Fibroblast of skin of left biceps (primary cell): ENCODE measurements around the gene ADAM30.

ENCODE experiments used
- DNase-seq, 2 experiments: peaks; one replicate each; pipeline ENCODE4 v3.0.0-alpha.2; 2013; ENCODE audit warnings: low read depth in 2 of 2

The ADAM30 gene

GRCh38 chr1:119896303-119896702 lies at the start of gene ADAM30:
Gene ADAM30, minus strand, starts transcription at chr1:119896515. Its CDS starts 179 bp downstream, at chr1:119896336.
- DNase-seq = no peak

- DNase-seq = no peak
Observed at GRCh38 chr1:119943216-119943615, 46.9 kb upstream of the ADAM30 start.

DNA sequence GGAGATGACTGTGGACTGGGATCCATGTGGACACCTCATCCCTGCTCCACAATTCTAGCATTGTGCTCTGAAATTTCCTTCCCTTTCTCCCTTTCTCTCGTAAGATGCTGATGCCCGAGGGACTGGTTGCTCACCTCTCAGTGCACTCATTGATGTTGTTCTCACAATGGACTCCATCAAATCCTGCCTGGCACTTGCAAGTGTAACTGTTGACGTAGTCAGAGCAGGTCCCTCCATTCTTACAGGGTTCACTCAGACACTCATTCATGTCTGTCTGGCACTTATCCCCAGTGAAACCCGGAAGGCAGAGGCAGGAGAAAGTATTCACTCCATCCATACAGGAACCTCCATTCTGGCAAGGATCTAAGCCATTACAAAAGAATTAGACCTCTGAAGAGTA lies 45.1 kb upstream of the ADAM30 start:
- no peak for DNase-seq

- no peak for DNase-seq
Observed at GRCh38 chr1:119940697-119941096, 44.4 kb upstream of the ADAM30 start.

GRCh38 chr1:119937198-119937597 lies 40.9 kb upstream of the ADAM30 start:
- DNase-seq = no peak

DNA sequence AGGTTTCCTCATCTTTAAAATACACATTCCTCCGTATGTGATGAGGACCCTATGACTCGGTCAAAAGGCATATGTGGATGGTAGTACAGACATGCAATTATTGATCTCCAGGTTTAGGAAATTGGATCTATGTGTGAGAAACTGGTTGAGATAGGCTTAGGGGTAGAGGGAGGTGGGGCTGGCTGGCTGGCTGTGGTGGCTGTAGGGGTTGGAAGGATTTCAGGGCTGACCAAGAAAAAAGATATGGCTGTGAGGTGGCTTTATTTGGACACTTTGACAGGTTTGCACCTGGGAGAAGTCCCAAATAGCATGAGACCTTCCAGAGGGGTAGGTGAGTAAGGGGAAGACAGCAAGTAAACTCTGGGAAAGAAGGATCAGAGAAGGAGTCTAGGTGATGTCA lies 39.6 kb upstream of the ADAM30 start:
- DNase-seq = no peak

- DNase-seq = no peak
Observed at GRCh38 chr1:119935373-119935772, 39.1 kb upstream of the ADAM30 start.

- DNase-seq = no peak
Observed at GRCh38 chr1:119933397-119933796, 37.1 kb upstream of the ADAM30 start.

DNA sequence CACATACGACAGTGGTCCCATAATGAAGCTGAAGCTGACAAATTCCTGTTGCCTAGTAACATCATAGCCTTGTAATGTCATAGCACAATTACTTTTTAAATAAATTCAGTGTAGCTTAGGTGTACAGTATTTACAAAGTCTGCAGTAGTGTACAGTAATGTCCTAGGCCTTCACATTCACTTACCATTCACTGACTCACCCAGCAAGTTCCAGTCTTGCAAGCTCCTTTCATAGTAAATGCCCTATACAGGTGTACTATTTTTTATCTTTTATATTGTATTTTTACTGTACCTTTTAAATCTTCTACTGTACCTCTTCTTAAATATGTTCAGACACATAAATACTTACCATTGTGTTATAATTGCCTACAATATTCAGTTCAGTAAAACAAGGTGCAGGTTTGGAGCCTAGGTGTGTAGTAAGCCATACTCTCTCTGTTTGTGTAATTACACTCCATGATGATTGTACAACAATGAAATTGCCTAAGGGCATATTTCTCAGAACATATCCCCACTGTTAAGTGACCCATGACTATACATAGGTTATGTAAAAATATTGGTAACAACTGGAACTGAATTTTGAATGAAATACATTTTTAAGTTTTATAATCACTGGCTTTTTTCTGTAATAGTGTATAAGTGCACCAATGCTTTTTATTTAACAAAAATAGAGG lies 33.5 kb upstream of the ADAM30 start:
- no peak for DNase-seq

DNA sequence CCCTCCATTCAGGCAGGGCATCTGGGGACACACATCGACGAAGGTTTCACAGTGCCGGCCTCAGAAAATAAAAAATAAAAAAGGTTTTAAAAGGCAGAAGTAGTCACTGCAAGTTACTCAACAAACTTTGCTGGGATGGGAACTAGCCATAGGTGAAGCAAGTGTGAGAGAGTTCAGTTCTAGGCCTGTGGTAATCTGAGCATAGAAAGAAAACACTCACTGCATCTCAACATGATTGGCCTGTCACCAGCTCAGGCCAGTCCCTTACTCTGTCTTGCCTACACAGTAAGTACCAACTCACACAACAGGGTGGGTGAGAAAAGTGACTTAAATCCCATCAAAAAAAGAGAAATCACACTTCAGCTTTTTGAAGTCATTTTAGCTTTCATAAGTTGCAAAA lies 30.2 kb upstream of the ADAM30 start:
- no peak for DNase-seq

DNA sequence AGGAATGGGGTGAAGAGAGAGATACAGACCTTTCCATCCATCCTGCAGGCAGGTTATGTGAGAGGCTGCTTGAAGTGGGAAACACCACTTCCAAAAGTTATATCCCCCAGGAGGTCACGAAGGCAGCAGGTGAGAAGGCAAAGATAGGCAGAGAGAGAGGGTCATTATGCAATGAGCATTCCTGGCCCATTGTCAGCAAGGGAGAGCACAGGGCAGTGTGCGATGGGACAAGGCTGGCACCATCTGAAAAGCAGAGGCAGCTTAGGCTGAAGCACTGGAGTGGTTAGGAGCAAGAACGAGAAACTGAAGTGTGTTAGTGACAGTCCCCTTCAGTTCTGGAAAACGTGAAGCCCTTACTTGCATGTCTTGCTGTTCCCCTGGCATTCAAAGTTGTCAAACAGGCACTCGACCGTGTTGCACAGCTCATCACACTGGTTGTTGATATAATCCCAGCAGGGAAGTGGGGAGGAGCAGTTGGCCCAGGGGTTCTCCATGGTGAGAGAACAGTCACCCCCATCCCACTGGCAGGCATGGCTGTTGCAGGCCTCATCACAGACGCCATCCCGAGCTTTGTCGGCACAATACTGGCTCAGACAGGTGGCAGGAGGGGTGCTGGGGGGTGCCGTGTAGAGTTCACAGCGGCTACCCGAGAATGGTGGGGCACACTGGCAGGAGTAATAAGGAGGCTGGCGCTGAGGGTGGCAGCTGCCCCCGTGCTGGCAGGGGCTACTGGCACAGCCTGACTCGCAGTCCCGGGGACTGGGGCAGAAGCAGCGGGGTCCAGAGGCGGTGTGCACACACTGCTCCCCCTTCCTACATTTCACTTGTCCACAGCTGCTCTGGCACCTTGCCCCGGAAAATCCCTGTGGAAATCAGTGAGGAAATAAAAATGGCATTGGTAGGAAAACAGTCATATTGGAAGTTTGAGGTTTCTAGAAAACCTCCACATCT lies 28.9 kb upstream of the ADAM30 start:
- DNase-seq = no peak

GRCh38 chr1:119920104-119920968 lies 24.0 kb upstream of the ADAM30 start:
- no peak for DNase-seq

DNA sequence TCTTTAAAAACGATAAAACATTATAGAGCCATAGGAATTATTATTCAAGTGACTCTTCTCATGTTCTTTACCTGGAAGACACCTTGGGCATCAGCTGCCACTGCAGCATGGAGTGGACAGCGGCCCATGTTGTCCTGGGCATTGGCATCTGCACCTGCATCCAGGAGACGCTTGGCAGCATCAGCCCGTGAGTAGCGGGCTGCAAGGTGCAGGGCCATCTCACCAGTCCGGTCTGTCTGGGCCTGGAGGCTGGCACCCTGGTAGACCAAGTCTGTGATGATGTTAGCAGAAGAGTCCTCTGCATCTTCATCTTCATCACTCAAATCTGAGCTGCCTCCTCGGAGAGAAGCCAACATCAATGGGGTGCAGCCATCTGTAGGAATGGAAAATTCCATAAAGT lies 22.9 kb upstream of the ADAM30 start:
- DNase-seq = no peak

GRCh38 chr1:119918301-119918700 lies 22.0 kb upstream of the ADAM30 start:
- no peak for DNase-seq

DNA sequence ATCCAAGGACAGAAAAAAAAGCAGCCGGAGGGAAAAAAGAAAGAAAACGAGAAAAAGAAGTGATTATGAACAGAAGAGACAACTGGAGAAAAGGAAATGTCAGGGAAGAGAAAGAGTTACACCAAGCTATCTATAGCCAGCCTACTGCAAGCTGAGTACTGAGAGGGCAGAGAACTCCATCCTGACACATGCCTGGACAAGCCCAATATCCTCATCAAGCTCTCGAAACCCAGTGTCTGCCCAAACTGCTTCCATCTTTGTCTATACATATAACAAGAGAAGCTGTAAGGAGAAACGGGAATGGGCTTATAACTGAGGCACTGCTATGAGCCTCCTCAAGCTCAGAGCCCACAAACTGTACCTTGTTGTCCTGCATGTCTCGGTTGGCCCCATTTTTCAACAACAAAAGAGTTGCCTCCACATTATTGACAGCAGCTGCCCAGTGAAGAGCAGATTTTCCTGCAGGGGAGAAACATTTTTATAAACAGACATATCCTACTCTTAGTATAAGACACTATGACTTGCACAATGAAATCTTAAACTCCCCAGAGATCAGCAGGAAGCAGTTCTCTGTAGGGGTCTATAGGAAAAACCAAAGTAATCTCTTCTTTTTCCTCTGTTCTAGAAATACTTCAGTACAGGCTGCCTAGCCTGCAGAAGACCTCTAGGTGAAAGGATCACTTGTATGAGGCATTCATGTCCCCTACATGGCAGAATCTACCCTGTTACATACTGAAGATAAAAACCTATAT lies 21.2 kb upstream of the ADAM30 start:
- DNase-seq = no peak

- DNase-seq = no peak
Observed at GRCh38 chr1:119915517-119915916, 19.2 kb upstream of the ADAM30 start.

GRCh38 chr1:119914071-119914470 lies 17.8 kb upstream of the ADAM30 start:
- DNase-seq = no peak

DNA sequence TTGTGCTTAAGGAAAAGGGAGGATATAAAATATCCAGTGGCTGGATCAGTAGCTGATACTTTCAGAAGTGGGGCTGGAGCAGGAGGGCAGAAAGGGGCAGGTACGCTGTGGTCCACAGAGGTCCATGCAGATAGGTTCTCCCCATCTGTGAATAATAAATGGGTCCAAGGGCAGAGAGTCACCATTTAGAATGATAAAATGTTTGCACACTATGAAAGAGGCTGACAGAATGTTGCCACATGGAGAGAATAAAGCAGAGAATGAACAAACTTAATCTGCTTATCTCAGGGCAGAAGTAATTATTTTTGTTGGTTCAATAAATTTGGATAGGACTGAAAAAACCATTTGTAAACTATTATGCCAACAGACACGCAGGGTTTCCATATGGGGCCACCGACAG lies 16.6 kb upstream of the ADAM30 start:
- no peak for DNase-seq

DNA sequence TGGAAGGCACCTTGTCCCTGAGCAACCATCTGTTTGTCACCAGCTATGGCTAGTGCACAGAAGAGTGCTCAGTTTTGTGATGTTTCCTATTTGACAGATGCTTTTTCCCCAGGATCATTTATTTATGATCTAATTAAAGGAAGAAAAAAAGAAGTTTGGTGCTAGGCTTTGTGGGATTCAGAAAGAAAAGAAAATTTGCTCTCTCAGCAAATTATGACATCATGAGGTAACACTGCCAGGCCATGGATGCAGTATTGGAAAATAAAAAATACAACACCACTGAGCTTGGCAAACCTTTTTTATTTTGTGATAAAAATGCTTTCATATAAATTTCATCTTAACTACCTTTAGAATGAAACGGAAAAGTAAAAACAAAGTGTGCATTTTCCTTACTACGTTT lies 15.5 kb upstream of the ADAM30 start:
- DNase-seq = no peak

GRCh38 chr1:119910618-119911017 lies 14.3 kb upstream of the ADAM30 start:
- DNase-seq = no peak

- no peak for DNase-seq
Observed at GRCh38 chr1:119909890-119910596, 13.7 kb upstream of the ADAM30 start.
